Measurements from ENCODE around the gene PDE8A. TPM values are rescaled to one million over a fixed set of nuclear protein-coding genes. Genes with fewer than 3 reads are reported as not detected.
"Not testable (repeated sequence)": the region's sequence is repeated elsewhere in the genome, so short reads cannot be mapped to it uniquely, and the experiment has no call there.

The PDE8A gene
- total RNA-seq, 1 donor from 2014 or later = 83.8 TPM

GRCh38 chr15:84988909-84989644, 7.4 kb downstream of the PDE8A start:
- DNase-seq (ENCODE audit: low spot score) = no peak

- no peak for DNase-seq (ENCODE audit: low spot score)
Measured at GRCh38 chr15:84990507-84990906, 8.9 kb downstream of the PDE8A start.

- DNase-seq (ENCODE audit: low spot score) = no peak
Measured at GRCh38 chr15:84991014-84991712, 9.5 kb downstream of the PDE8A start.

GRCh38 chr15:84992157-84992944, 10.7 kb downstream of the PDE8A start:
- DNase-seq (ENCODE audit: low spot score) = peak; percentile 74

- no peak for DNase-seq (ENCODE audit: low spot score)
Measured at GRCh38 chr15:84996055-84996454, 14.4 kb downstream of the PDE8A start.

- not testable (repeated sequence) for DNase-seq (ENCODE audit: low spot score)
Measured at GRCh38 chr15:84996714-84997113, 15.1 kb downstream of the PDE8A start.

GRCh38 chr15:84997214-84997613, 15.6 kb downstream of the PDE8A start:
- DNase-seq (ENCODE audit: low spot score) = not testable (repeated sequence)

- no peak for DNase-seq (ENCODE audit: low spot score)
Measured at GRCh38 chr15:85000189-85000864, 18.7 kb downstream of the PDE8A start.

- DNase-seq (ENCODE audit: low spot score) = no peak
Measured at GRCh38 chr15:85000937-85001336, 19.3 kb downstream of the PDE8A start.

- DNase-seq (ENCODE audit: low spot score) = no peak
Measured at GRCh38 chr15:85002517-85002916, 20.9 kb downstream of the PDE8A start.

- no peak for DNase-seq (ENCODE audit: low spot score)
Measured at GRCh38 chr15:85003593-85004312, 22.1 kb downstream of the PDE8A start.

GRCh38 chr15:85004550-85004949, 22.9 kb downstream of the PDE8A start:
- DNase-seq (ENCODE audit: low spot score) = no peak

- DNase-seq (ENCODE audit: low spot score) = no peak
Measured at GRCh38 chr15:85005319-85005718, 23.7 kb downstream of the PDE8A start.

GRCh38 chr15:85005746-85006145, 24.1 kb downstream of the PDE8A start:
- no peak for DNase-seq (ENCODE audit: low spot score)

GRCh38 chr15:85006201-85006600, 24.5 kb downstream of the PDE8A start:
- DNase-seq (ENCODE audit: low spot score) = no peak

GRCh38 chr15:85006655-85007054, 25.0 kb downstream of the PDE8A start:
- no peak for DNase-seq (ENCODE audit: low spot score)

GRCh38 chr15:85007137-85007536, 25.5 kb downstream of the PDE8A start:
- DNase-seq (ENCODE audit: low spot score) = no peak

GRCh38 chr15:85007741-85008397, 26.2 kb downstream of the PDE8A start:
- no peak for DNase-seq (ENCODE audit: low spot score)

- DNase-seq (ENCODE audit: low spot score) = no peak
Measured at GRCh38 chr15:85008474-85009260, 27.0 kb downstream of the PDE8A start.

GRCh38 chr15:85009435-85009834, 27.8 kb downstream of the PDE8A start:
- DNase-seq (ENCODE audit: low spot score) = no peak

Data from umbilical cord (tissue), 2 donors.